Fibroblast of villous mesenchyme (primary cell): Measurements from ENCODE around the gene SIL1. TPM values are rescaled to one million over a fixed set of nuclear protein-coding genes. Genes with fewer than 3 reads are reported as not detected.

ENCODE experiments used
- DNase-seq: peaks from one replicate; pipeline ENCODE4 v3.0.0-alpha.2; 2010; ENCODE audit warnings: low read depth
- H3K4me3 ChIP-seq: 2 replicates; pipeline ENCODE4 v1.5.1; 2011; ENCODE audit warnings: low read depth, mild to moderate bottlenecking, low read length
- CTCF ChIP-seq: IDR thresholded peaks from 2 replicates; pipeline ENCODE4 v1.5.1; 2012; ENCODE audit warnings: low read depth, mild to moderate bottlenecking, low read length; ENCODE audit not compliant: insufficient read depth
- total RNA-seq: library from RNA; depleted of rRNA; stranded (reverse); fragments of >200 nt; gene quantifications from 2 replicates; pipeline ENCODE4 v1.2.3, GENCODE V29; 2012

Gene SIL1
- total RNA-seq, 1 donor, result 57.0 TPM

GRCh38 chr5:138975098-138975847 lies 222.9 kb downstream of the SIL1 start:
- no peak overlapping the region for H3K4me3 ChIP-seq
- no peak for TF ChIP-seq CTCF
- peak; percentile 92 for DNase-seq

GRCh38 chr5:138974227-138975063 lies 223.7 kb downstream of the SIL1 start:
- peak; percentile 33 for DNase-seq
- TF ChIP-seq CTCF, result no peak
- no peak overlapping the region for H3K4me3 ChIP-seq

GRCh38 chr5:138972836-138973235 lies 225.3 kb downstream of the SIL1 start:
- DNase-seq, result no peak
- TF ChIP-seq CTCF, result no peak
- no peak overlapping the region for H3K4me3 ChIP-seq

GRCh38 chr5:138972230-138972629 lies 225.9 kb downstream of the SIL1 start:
- DNase-seq, result peak; percentile 27
- no peak for TF ChIP-seq CTCF
- no peak overlapping the region for H3K4me3 ChIP-seq

GRCh38 chr5:138969323-138970002 lies 228.7 kb downstream of the SIL1 start:
- DNase-seq, result no peak
- H3K4me3 ChIP-seq, result no peak overlapping the region
- no peak for TF ChIP-seq CTCF

- no peak for TF ChIP-seq CTCF
- DNase-seq, result no peak
- H3K4me3 ChIP-seq, result no peak overlapping the region
Measured at GRCh38 chr5:138968601-138969000, 229.6 kb downstream of the SIL1 start.
